Measurements from ENCODE around the gene ADGRV1.

DNA sequence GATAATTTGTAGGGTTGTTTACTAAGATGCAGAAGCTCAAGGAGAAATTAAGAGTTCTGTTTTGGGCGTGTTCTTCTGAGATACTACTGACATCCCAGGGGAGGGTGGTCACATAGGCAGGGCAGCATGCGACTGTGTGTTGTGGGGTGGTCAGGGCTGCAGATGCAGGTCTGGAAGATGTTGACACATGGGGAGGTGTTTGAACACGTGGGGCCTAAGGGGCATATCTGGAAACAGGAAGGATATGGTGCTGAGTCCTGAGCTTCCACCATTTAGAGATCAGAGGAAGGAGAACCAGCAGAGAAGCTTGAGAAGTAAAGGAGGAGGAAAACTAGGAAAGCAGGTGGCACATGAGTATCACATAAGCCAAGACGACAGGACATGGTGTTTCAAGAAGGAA is 228.2 kb downstream of the ADGRV1 start:
- TF ChIP-seq, protein P1, sequence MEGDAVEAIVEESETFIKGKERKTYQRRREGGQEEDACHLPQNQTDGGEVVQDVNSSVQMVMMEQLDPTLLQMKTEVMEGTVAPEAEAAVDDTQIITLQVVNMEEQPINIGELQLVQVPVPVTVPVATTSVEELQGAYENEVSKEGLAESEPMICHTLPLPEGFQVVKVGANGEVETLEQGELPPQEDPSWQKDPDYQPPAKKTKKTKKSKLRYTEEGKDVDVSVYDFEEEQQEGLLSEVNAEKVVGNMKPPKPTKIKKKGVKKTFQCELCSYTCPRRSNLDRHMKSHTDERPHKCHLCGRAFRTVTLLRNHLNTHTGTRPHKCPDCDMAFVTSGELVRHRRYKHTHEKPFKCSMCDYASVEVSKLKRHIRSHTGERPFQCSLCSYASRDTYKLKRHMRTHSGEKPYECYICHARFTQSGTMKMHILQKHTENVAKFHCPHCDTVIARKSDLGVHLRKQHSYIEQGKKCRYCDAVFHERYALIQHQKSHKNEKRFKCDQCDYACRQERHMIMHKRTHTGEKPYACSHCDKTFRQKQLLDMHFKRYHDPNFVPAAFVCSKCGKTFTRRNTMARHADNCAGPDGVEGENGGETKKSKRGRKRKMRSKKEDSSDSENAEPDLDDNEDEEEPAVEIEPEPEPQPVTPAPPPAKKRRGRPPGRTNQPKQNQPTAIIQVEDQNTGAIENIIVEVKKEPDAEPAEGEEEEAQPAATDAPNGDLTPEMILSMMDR (IDR thresholded peaks at IDR 0.05), result no peak
- no peak for TF ChIP-seq POLR2A (IDR thresholded peaks at IDR 0.05)

Measured in prostate gland (tissue), 2 donors.